Mesodermal cell (in vitro differentiated cells): ENCODE results near the gene TCF20.

ENCODE experiments used
- H3K27ac ChIP-seq: 2 replicates; pipeline ENCODE4 v1.7.0; 2013; ENCODE audit warnings: mild to moderate bottlenecking, low read depth, low read length, moderate library complexity; ENCODE audit not compliant: severe bottlenecking
- H3K36me3 ChIP-seq: 2 replicates; pipeline ENCODE4 v1.7.1; 2013; ENCODE audit warnings: mild to moderate bottlenecking, low read length, moderate library complexity; ENCODE audit not compliant: control insufficient read depth, insufficient read depth
- H3K4me1 ChIP-seq: one replicate; pipeline ENCODE4 v1.7.1; 2013; ENCODE audit warnings: mild to moderate bottlenecking, low read length; ENCODE audit not compliant: insufficient read depth, control insufficient read depth, poor library complexity, severe bottlenecking
- H3K4me3 ChIP-seq: 2 replicates; pipeline ENCODE4 v1.7.0; 2013; ENCODE audit warnings: low read length, control low read depth, mild to moderate bottlenecking; ENCODE audit not compliant: insufficient read depth, poor library complexity, severe bottlenecking; ENCODE audit errors: extremely low read depth
- H3K9me3 ChIP-seq: 2 replicates; pipeline ENCODE4 v1.7.1; 2013; ENCODE audit warnings: mild to moderate bottlenecking, low read length, moderate library complexity; ENCODE audit not compliant: control insufficient read depth
- WGBS, 2 experiments: methylation state at CpG; one replicate each; pipeline ENCODE4 v1.1.5; 2013; ENCODE audit warnings: missing lambda C conversion rate in 2 of 2; ENCODE audit not compliant: insufficient coverage in 2 of 2; 5-methylcytosine and 5-hydroxymethylcytosine counted together

The TCF20 gene

GRCh38 chr22:42229455-42230149, 40.9 kb downstream of the TCF20 start:
- no peaks in the 10 kb centered on the region for H3K36me3 ChIP-seq
- 94 to 98% methylated on average over 4 to 6 of the region's 6 CpGs for WGBS, 2 experiments

GRCh38 chr22:42228483-42228882, 42.0 kb downstream of the TCF20 start:
- Histone ChIP-seq H3K4me3 (no peak overlapping the region), H3K4me1 (peaks cover 3% of the 10 kb centered on the region), H3K27ac (no peak overlapping the region), H3K9me3 (no peaks in the 10 kb centered on the region), H3K36me3 (no peaks in the 10 kb centered on the region)
- 86 to 93% methylated on average over 1 to 3 of the region's 4 CpGs for WGBS, 2 experiments

More at GRCh38 chr22:42229455-42230149, 40.9 kb downstream of the TCF20 start:
- no peaks in the 10 kb centered on the region for H3K4me1 ChIP-seq
- no peak overlapping the region for H3K27ac ChIP-seq
- H3K9me3 ChIP-seq = no peaks in the 10 kb centered on the region
- H3K4me3 ChIP-seq = no peak overlapping the region

GRCh38 chr22:42227435-42227834, 43.0 kb downstream of the TCF20 start:
- no peaks in the 10 kb centered on the region for H3K36me3 ChIP-seq
- no peak overlapping the region for H3K27ac ChIP-seq
- no peaks in the 10 kb centered on the region for H3K9me3 ChIP-seq
- no peak overlapping the region for H3K4me3 ChIP-seq
- 100% methylated on average over 2 to 3 of the region's 3 CpGs for WGBS, 2 experiments
- H3K4me1 ChIP-seq = peaks cover 3% of the 10 kb centered on the region

- Histone ChIP-seq H3K4me3 (no peak overlapping the region), H3K9me3 (no peaks in the 10 kb centered on the region), H3K4me1 (peaks cover 3% of the 10 kb centered on the region), H3K27ac (no peak overlapping the region), H3K36me3 (no peaks in the 10 kb centered on the region)
- WGBS, 2 experiments = 100% methylated on average over 1 of the region's 1 CpG; no CpG with 5 or more reads in 1 of the 2 experiments
Measured at GRCh38 chr22:42225841-42226240, 44.6 kb downstream of the TCF20 start.

GRCh38 chr22:42222140-42222539, 48.3 kb downstream of the TCF20 start:
- Histone ChIP-seq H3K9me3 (no peaks in the 10 kb centered on the region), H3K36me3 (no peaks in the 10 kb centered on the region), H3K27ac (no peak overlapping the region), H3K4me1 (peaks cover 3% of the 10 kb centered on the region), H3K4me3 (no peak overlapping the region)
- WGBS, 2 experiments = 100% methylated on average over 1 of the region's 1 CpG
